HEK293 (cell line): ENCODE measurements around the gene PRPF19.

Source experiments
- PRDM2 ChIP-seq: fragments of 450-650 bp; formaldehyde crosslinking; IDR thresholded peaks from 2 replicates; pipeline ENCODE4 v1.5.1; 2016; ENCODE audit warnings: missing biosample characterization, missing genetic modification characterization, borderline replicate concordance
- ZBTB17 ChIP-seq: fragments of 450-650 bp; formaldehyde crosslinking; IDR thresholded peaks from 2 replicates; pipeline ENCODE4 v1.5.1; 2016; ENCODE audit warnings: missing biosample characterization, missing genetic modification characterization
- ZBTB21 ChIP-seq: fragments of 450-650 bp; formaldehyde crosslinking; IDR thresholded peaks from 2 replicates; pipeline ENCODE4 v1.5.1; 2017; ENCODE audit warnings: missing biosample characterization, missing genetic modification characterization
- ZIC2 ChIP-seq: fragments of 450-650 bp; formaldehyde crosslinking; IDR thresholded peaks from 2 replicates; pipeline ENCODE4 v1.5.1; 2016; ENCODE audit warnings: missing biosample characterization, missing genetic modification characterization
- ZNF112 ChIP-seq: fragments of 450-650 bp; formaldehyde crosslinking; IDR thresholded peaks from 2 replicates; pipeline ENCODE4 v1.5.0; 2017; ENCODE audit warnings: missing biosample characterization, missing genetic modification characterization
- ZNF148 ChIP-seq: fragments of 450-650 bp; formaldehyde crosslinking; IDR thresholded peaks from 2 replicates; pipeline ENCODE4 v1.5.0; 2017; ENCODE audit warnings: missing biosample characterization, missing genetic modification characterization, borderline replicate concordance
- ZNF280D ChIP-seq: fragments of 450-650 bp; formaldehyde crosslinking; IDR thresholded peaks from 2 replicates; pipeline ENCODE4 v1.5.1; 2016; ENCODE audit warnings: missing biosample characterization, missing genetic modification characterization
- ZNF302 ChIP-seq: fragments of 450-650 bp; formaldehyde crosslinking; IDR thresholded peaks from 2 replicates; pipeline ENCODE4 v1.5.1; 2016; ENCODE audit warnings: missing biosample characterization, missing genetic modification characterization, low read depth
- ZNF335 ChIP-seq: fragments of 450-650 bp; formaldehyde crosslinking; conservative IDR thresholded peaks from 2 replicates; pipeline ENCODE4 v1.5.1; 2016; ENCODE audit warnings: missing biosample characterization, missing genetic modification characterization
- ZNF501 ChIP-seq: fragments of 450-650 bp; formaldehyde crosslinking; IDR thresholded peaks from 2 replicates; pipeline ENCODE4 v1.5.1; 2016; ENCODE audit warnings: missing biosample characterization, missing genetic modification characterization
- ZNF560 ChIP-seq: fragments of 450-650 bp; formaldehyde crosslinking; IDR thresholded peaks from 2 replicates; pipeline ENCODE4 v1.5.1; 2017; ENCODE audit warnings: missing biosample characterization, missing genetic modification characterization, borderline replicate concordance
- ZNF785 ChIP-seq: fragments of 450-650 bp; formaldehyde crosslinking; IDR thresholded peaks from 2 replicates; pipeline ENCODE4 v1.5.1; 2016; ENCODE audit warnings: missing biosample characterization, missing genetic modification characterization
- ZNF791 ChIP-seq: fragments of 450-650 bp; formaldehyde crosslinking; IDR thresholded peaks from 2 replicates; pipeline ENCODE4 v1.5.1; 2016; ENCODE audit warnings: missing biosample characterization, missing genetic modification characterization
- ZNF837 ChIP-seq: fragments of 450-650 bp; formaldehyde crosslinking; IDR thresholded peaks from 2 replicates; pipeline ENCODE4 v1.5.1; 2016; ENCODE audit warnings: missing biosample characterization, missing genetic modification characterization
- ZSCAN23 ChIP-seq: fragments of 450-650 bp; formaldehyde crosslinking; IDR thresholded peaks from 2 replicates; pipeline ENCODE4 v1.5.1; 2016; ENCODE audit warnings: missing biosample characterization, missing genetic modification characterization
- ZSCAN4 ChIP-seq: fragments of 450-650 bp; formaldehyde crosslinking; IDR thresholded peaks from 2 replicates; pipeline ENCODE4 v1.5.1; 2017; ENCODE audit warnings: missing biosample characterization, missing genetic modification characterization

The PRPF19 gene

GRCh38 chr11:60924110-60924905 lies 17.9 kb upstream of the PRPF19 start, which contains the start of gene TMEM132A (continued):
- no peak for TF ChIP-seq PRDM2
- peak; percentile 65; the same call in 1 of the 2 replicates for TF ChIP-seq ZSCAN23
- TF ChIP-seq ZBTB21 = no peak
- TF ChIP-seq ZSCAN4 (tag by site-specific recombination) = no peak
- peak; percentile 76 for TF ChIP-seq ZBTB17
- TF ChIP-seq ZNF560 (tag by site-specific recombination) = no peak
- TF ChIP-seq ZIC2 (tag by site-specific recombination) = no peak
- TF ChIP-seq ZNF837 (tag by site-specific recombination) = no peak
- TF ChIP-seq ZNF335 (tag by site-specific recombination) = peak; percentile 60
- TF ChIP-seq ZNF791 (tag by site-specific recombination) = no peak
- no peak for TF ChIP-seq ZNF148 (tag by site-specific recombination)
- no peak for TF ChIP-seq ZNF280D (tag by site-specific recombination)
- peak; percentile 65; the same call in 1 of the 2 replicates for TF ChIP-seq ZNF501 (tag by site-specific recombination)
- TF ChIP-seq ZNF112 (tag by site-specific recombination) = no peak
- no peak for TF ChIP-seq ZNF785 (tag by site-specific recombination)
- TF ChIP-seq ZNF302 (tag by site-specific recombination) = no peak
